Endothelial cell of umbilical vein (primary cell): ENCODE data around the gene SLC6A16.

ENCODE experiments used
- CTCF ChIP-seq, 2 donors: IDR thresholded peaks; 1 replicate in 1 of 2; 2 replicates in 1 of 2; pipeline ENCODE4 v1.5.1; 2011; ENCODE audit warnings: low read length in 2 of 2, mild to moderate bottlenecking in 2 of 2, moderate library complexity in 2 of 2, control low read depth in 1 of 2, inconsistent platforms in 1 of 2, low read depth in 1 of 2; ENCODE audit not compliant: insufficient read depth in 1 of 2; ENCODE audit errors: extremely low read depth in 1 of 2
- EZH2 ChIP-seq: IDR thresholded peaks from 2 replicates; pipeline ENCODE4 v1.6.1; 2012; ENCODE audit warnings: borderline replicate concordance, low read depth, mild to moderate bottlenecking, moderate library complexity, low read length, inconsistent platforms; ENCODE audit not compliant: severe bottlenecking
- GATA2 ChIP-seq: IDR thresholded peaks from 2 replicates; pipeline ENCODE4 v1.7.0; 2011; ENCODE audit warnings: low read depth, mild to moderate bottlenecking, moderate library complexity, mixed read lengths, low read length; ENCODE audit not compliant: insufficient read length, insufficient read depth
- JUN ChIP-seq: IDR thresholded peaks from 2 replicates; pipeline ENCODE4 v1.6.1; 2011; ENCODE audit warnings: borderline replicate concordance, low read depth; ENCODE audit not compliant: insufficient read length, insufficient read depth
- MAX ChIP-seq: IDR thresholded peaks from 2 replicates; pipeline ENCODE4 v1.6.1; 2011; ENCODE audit not compliant: insufficient read depth, insufficient read length
- POLR2A ChIP-seq: IDR thresholded peaks from 2 replicates; pipeline ENCODE4 v1.6.1; 2012; ENCODE audit warnings: low read depth, mild to moderate bottlenecking, control low read depth, low read length
- POLR2AphosphoS5 ChIP-seq: IDR thresholded peaks from 2 replicates; pipeline ENCODE4 v1.6.1; 2012; ENCODE audit warnings: low read depth, mild to moderate bottlenecking, control low read depth, low read length, moderate library complexity; ENCODE audit not compliant: insufficient read depth

DNA sequence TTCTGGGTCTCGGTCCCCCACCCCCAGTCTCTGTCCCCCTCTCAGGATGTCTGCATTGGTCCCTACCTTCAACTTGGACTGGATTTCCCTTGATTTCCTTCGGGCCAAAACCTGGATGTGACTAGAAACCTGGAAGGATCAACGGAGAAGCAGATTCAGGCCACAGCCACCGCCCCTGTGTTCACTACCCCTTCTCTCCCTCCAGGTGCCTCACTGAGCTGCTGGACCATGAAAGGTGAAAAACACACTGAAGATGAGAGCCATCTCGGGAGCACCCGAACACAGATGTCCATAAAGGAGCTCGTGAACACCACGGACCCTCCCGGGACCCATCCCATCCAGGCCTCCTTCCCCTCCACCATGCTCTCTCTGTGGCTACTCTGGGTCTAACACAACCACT is 32.2 kb upstream of the SLC6A16 start:
- TF ChIP-seq MAX (no peak), EZH2 (no peak), CTCF (IDR thresholded peaks at IDR 0.05; ENCODE audit: extremely low read depth in 1 of 2, insufficient read depth in 1 of 2, low read depth in 1 of 2, low read length in 2 of 2) (no peak), POLR2A (no peak), JUN (no peak), POLR2AphosphoS5 (no peak), GATA2 (no peak)
